ENCODE results near the gene IGIP. TPM values are rescaled to one million over a fixed set of nuclear protein-coding genes. Genes with fewer than 3 reads are reported as not detected.

IGIP gene
- 10 to 100 TPM in 3 of 4 donors, 1 to 10 TPM in 1; 8.4 to 21.3 (median 16.8) TPM for total RNA-seq

GRCh38 chr5:140125637-140126036 is at the start of gene IGIP:
Gene IGIP (plus strand): TSS chr5:140125937. CDS start chr5:140128477, 2,540 bp downstream.
- no peak for ATAC-seq (ENCODE audit: low FRiP score)
- TF ChIP-seq CTCF (IDR thresholded peaks at IDR 0.05): no peak
- no peak for DNase-seq (ENCODE audit: low spot score)

- no peak for TF ChIP-seq CTCF (IDR thresholded peaks at IDR 0.05)
- no peak for ATAC-seq (ENCODE audit: low FRiP score)
- DNase-seq (ENCODE audit: low spot score): no peak
These were observed 49.6 kb upstream of the IGIP start for GRCh38 chr5:140076142-140076541.

GRCh38 chr5:140076788-140077187 is 48.9 kb upstream of the IGIP start:
- DNase-seq (ENCODE audit: low spot score) (no peak), ATAC-seq (ENCODE audit: low FRiP score) (no peak)
- TF ChIP-seq CTCF (IDR thresholded peaks at IDR 0.05): no peak

GRCh38 chr5:140083120-140083519 is 42.6 kb upstream of the IGIP start:
- no peak for ATAC-seq (ENCODE audit: low FRiP score)
- no peak for DNase-seq (ENCODE audit: low spot score)
- no peak for TF ChIP-seq CTCF (IDR thresholded peaks at IDR 0.05)

GRCh38 chr5:140083650-140084049 is 42.1 kb upstream of the IGIP start:
- TF ChIP-seq CTCF (IDR thresholded peaks at IDR 0.05): no peak
- no peak for ATAC-seq (ENCODE audit: low FRiP score)
- no peak for DNase-seq (ENCODE audit: low spot score)

- no peak for DNase-seq (ENCODE audit: low spot score)
- ATAC-seq (ENCODE audit: low FRiP score): no peak
These were observed 41.2 kb upstream of the IGIP start for GRCh38 chr5:140084541-140084940.

More at GRCh38 chr5:140084541-140084940, 41.2 kb upstream of the IGIP start:
- TF ChIP-seq CTCF (IDR thresholded peaks at IDR 0.05): no peak
